Measurements from ENCODE around the gene TMEM123. TPM values are rescaled to one million over a fixed set of nuclear protein-coding genes. Genes with fewer than 3 reads are reported as not detected.

Gene TMEM123
- total and polyA plus RNA-seq, 2 of the 13 experiments (the other 11 are each of a cell fraction or from before 2014, with no cell fraction given) = 365 to 2,761 TPM

DNA sequence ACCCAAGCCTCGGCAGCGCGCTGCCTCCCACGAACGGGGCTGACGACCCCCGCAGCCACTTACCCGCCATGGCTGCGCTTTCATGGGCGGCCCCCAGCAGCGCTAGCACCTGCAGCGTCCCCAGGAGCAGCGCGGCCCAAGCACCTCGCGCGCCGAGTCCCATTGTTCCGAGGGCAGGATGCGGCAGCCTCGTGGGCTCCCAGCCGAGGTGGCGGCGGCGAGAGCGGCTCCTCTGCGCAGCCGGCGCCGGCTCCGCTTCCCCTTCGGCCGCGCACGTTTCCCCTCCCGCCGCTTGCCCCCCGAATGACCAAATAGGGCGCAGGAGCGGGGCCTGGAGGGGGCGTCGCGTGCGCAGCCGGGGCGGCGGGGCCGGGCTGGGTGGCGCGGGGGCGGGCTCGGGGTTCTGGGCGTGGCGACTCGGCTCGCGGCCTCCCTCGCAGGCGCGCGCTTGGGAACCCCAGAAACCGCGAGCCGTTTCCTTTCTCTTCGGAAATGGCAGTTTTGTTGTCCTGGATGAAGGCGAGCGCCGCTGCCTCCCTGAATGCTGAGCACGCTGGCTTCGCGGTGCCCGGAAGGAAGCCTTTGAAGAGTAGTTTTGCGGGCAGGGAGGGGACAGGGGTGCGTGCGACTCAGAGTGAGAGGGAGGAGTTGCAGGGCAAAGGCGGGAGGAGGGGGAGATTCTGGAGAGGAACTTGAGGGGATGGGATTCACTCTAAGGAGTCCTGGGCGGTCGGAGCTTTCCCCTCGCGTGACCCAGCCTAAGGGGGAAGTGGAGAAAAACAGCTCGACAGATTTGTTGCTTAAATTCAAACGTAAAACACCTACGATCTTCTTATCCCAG, at the start of gene TMEM123 (continued):
- no peak for TF ChIP-seq ARNT2 (CRISPR knock-in tag; IDR thresholded peaks at IDR 0.05; ENCODE audit: low read depth)
- 0 out of 2 replicates have a peak, but pooled peaks have one; percentile 58 for TF ChIP-seq PRMT3 (CRISPR knock-in tag; IDR thresholded peaks at IDR 0.05; ENCODE audit: borderline replicate concordance, low read depth)
- no peak for TF ChIP-seq ATF1 (CRISPR knock-in tag; IDR thresholded peaks at IDR 0.05)
- no peak for TF ChIP-seq ATAD3A (CRISPR knock-in tag; IDR thresholded peaks at IDR 0.05)
- TF ChIP-seq MXD4 (CRISPR knock-in tag; IDR thresholded peaks at IDR 0.05) = no peak
- TF ChIP-seq, protein P1, sequence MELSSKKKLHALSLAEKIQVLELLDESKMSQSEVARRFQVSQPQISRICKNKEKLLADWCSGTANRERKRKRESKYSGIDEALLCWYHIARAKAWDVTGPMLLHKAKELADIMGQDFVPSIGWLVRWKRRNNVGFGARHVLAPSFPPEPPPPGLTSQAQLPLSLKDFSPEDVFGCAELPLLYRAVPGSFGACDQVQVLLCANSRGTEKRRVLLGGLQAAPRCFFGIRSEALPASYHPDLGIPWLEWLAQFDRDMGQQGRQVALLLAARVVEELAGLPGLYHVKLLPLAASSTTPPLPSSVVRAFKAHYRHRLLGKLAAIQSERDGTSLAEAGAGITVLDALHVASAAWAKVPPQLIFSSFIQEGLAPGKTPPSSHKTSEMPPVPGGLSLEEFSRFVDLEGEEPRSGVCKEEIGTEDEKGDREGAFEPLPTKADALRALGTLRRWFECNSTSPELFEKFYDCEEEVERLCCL (CRISPR knock-in tag; IDR thresholded peaks at IDR 0.05; ENCODE audit: borderline replicate concordance) = no peak
- peak; percentile 66; the same call in 1 of the 2 replicates for TF ChIP-seq CCDC6 (CRISPR knock-in tag; IDR thresholded peaks at IDR 0.05)
- no peak for TF ChIP-seq ZNF7 (CRISPR knock-in tag; IDR thresholded peaks at IDR 0.05)
- no peak for TF ChIP-seq NCOR1 (IDR thresholded peaks at IDR 0.05; ENCODE audit: borderline replicate concordance, low read length)
- no peak for TF ChIP-seq SYNCRIP (IDR thresholded peaks at IDR 0.05; ENCODE audit: insufficient read depth, low read depth, low read length)
- TF ChIP-seq ZNF652 (CRISPR knock-in tag; IDR thresholded peaks at IDR 0.05; ENCODE audit: borderline replicate concordance, low read depth) = no peak
- 0 out of 2 replicates have a peak, but pooled peaks have one; percentile 24 for TF ChIP-seq SIN3B (IDR thresholded peaks at IDR 0.05; ENCODE audit: low read length)
- TF ChIP-seq BRCA1 (CRISPR knock-in tag; IDR thresholded peaks at IDR 0.05) = no peak
- TF ChIP-seq, protein P2, sequence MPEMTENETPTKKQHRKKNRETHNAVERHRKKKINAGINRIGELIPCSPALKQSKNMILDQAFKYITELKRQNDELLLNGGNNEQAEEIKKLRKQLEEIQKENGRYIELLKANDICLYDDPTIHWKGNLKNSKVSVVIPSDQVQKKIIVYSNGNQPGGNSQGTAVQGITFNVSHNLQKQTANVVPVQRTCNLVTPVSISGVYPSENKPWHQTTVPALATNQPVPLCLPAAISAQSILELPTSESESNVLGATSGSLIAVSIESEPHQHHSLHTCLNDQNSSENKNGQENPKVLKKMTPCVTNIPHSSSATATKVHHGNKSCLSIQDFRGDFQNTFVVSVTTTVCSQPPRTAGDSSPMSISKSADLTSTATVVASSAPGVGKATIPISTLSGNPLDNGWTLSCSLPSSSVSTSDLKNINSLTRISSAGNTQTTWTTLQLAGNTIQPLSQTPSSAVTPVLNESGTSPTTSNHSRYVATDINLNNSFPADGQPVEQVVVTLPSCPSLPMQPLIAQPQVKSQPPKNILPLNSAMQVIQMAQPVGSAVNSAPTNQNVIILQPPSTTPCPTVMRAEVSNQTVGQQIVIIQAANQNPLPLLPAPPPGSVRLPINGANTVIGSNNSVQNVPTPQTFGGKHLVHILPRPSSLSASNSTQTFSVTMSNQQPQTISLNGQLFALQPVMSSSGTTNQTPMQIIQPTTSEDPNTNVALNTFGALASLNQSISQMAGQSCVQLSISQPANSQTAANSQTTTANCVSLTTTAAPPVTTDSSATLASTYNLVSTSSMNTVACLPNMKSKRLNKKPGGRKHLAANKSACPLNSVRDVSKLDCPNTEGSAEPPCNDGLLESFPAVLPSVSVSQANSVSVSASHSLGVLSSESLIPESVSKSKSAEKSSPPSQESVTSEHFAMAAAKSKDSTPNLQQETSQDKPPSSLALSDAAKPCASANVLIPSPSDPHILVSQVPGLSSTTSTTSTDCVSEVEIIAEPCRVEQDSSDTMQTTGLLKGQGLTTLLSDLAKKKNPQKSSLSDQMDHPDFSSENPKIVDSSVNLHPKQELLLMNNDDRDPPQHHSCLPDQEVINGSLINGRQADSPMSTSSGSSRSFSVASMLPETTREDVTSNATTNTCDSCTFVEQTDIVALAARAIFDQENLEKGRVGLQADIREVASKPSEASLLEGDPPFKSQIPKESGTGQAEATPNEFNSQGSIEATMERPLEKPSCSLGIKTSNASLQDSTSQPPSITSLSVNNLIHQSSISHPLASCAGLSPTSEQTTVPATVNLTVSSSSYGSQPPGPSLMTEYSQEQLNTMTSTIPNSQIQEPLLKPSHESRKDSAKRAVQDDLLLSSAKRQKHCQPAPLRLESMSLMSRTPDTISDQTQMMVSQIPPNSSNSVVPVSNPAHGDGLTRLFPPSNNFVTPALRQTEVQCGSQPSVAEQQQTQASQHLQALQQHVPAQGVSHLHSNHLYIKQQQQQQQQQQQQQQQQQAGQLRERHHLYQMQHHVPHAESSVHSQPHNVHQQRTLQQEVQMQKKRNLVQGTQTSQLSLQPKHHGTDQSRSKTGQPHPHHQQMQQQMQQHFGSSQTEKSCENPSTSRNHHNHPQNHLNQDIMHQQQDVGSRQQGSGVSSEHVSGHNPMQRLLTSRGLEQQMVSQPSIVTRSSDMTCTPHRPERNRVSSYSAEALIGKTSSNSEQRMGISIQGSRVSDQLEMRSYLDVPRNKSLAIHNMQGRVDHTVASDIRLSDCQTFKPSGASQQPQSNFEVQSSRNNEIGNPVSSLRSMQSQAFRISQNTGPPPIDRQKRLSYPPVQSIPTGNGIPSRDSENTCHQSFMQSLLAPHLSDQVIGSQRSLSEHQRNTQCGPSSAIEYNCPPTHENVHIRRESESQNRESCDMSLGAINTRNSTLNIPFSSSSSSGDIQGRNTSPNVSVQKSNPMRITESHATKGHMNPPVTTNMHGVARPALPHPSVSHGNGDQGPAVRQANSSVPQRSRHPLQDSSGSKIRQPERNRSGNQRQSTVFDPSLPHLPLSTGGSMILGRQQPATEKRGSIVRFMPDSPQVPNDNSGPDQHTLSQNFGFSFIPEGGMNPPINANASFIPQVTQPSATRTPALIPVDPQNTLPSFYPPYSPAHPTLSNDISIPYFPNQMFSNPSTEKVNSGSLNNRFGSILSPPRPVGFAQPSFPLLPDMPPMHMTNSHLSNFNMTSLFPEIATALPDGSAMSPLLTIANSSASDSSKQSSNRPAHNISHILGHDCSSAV (CRISPR knock-in tag; IDR thresholded peaks at IDR 0.05; ENCODE audit: borderline replicate concordance) = 0 out of 2 replicates have a peak, but pooled peaks have one; percentile 30
- peak; percentile 34 for TF ChIP-seq TEAD3 (CRISPR knock-in tag; optimal IDR thresholded peaks at IDR 0.05; ENCODE audit: borderline replicate concordance)
- no peak for TF ChIP-seq RARG (CRISPR knock-in tag; IDR thresholded peaks at IDR 0.05; ENCODE audit: low read depth)
- TF ChIP-seq NR2F6 (IDR thresholded peaks at IDR 0.05) = no peak
- TF ChIP-seq NR2F6 (CRISPR knock-in tag; IDR thresholded peaks at IDR 0.05) = no peak; the same call in 1 of the 2 replicates
- TF ChIP-seq ATRX (CRISPR knock-in tag; IDR thresholded peaks at IDR 0.05; ENCODE audit: borderline replicate concordance) = no peak
- TF ChIP-seq SP4 (CRISPR knock-in tag; IDR thresholded peaks at IDR 0.05) = peak; percentile 55
- no peak for TF ChIP-seq TRIM24 (CRISPR knock-in tag; IDR thresholded peaks at IDR 0.05)
- no peak for TF ChIP-seq DNMT1 (CRISPR knock-in tag; IDR thresholded peaks at IDR 0.05)
- no peak for TF ChIP-seq SMARCC2 (IDR thresholded peaks at IDR 0.05)

All from HepG2 (cell line).